PC-9 (cell line): ENCODE measurements around the gene TLE5. TPM values are rescaled to one million over a fixed set of nuclear protein-coding genes. Genes with fewer than 3 reads are reported as not detected.
A peak's percentile ranks its signal among the peaks of the same experiment; 100 is the strongest.

Experiments used
- BruUV-seq: library from RNA; stranded (reverse); fragments of 400-500 nt; replicated peaks from 2 replicates; lab custom pipeline; 2021; lab: Mats Ljungman, UMichigan
- CTCF ChIA-PET: fragments of 300-600 bp; sonication (Branson Sonifier 250); formaldehyde crosslinking; loops from one replicate; lab custom pipeline; 2022; ENCODE audit warnings: antibody characterized with exemption; lab: Charles Lee
- POLR2A ChIA-PET: fragments of 300-600 bp; sonication (Branson Sonifier 250); formaldehyde crosslinking; loops from one replicate; lab custom pipeline; 2022; ENCODE audit warnings: antibody characterized with exemption; ENCODE audit not compliant: unreplicated experiment; lab: Charles Lee
- DNase-seq, 2 experiments: peaks; one replicate each; pipeline versions ENCODE4 v3.0.0 to v3.0.0-alpha.2; 2015 to 2022; ENCODE audit warnings: mixed read lengths in 1 of 2
- H2AFZ ChIP-seq: fragments of 200-600 bp; sonication (generic); 2 replicates; pipeline ENCODE4 v1.8.1; 2017; ENCODE audit warnings: antibody characterized with exemption
- H3F3A ChIP-seq: fragments of 200-600 bp; sonication (generic); 2 replicates; pipeline ENCODE4 v1.8.1; 2017; ENCODE audit warnings: antibody characterized with exemption, mild to moderate bottlenecking, low read depth; ENCODE audit not compliant: insufficient read depth
- H3K27ac ChIP-seq: fragments of 200-600 bp; sonication (generic); 2 replicates; pipeline ENCODE4 v1.6.1; 2016; ENCODE audit warnings: mixed run types
- H3K27me3 ChIP-seq: fragments of 200-600 bp; sonication (generic); 2 replicates; pipeline ENCODE4 v1.6.1; 2016; ENCODE audit warnings: low read depth, mixed run types; ENCODE audit not compliant: insufficient read depth
- H3K36me3 ChIP-seq: fragments of 200-600 bp; sonication (generic); 2 replicates; pipeline ENCODE4 v1.6.1; 2016; ENCODE audit warnings: low read depth, mixed run types
- H3K4me1 ChIP-seq: fragments of 200-600 bp; sonication (generic); replicated peaks from 2 replicates; pipeline ENCODE4 v1.6.1; 2016; ENCODE audit warnings: mixed run types; ENCODE audit not compliant: insufficient read depth
- H3K4me2 ChIP-seq: fragments of 200-600 bp; sonication (generic); 2 replicates; pipeline ENCODE4 v1.6.1; 2017; ENCODE audit warnings: mixed run types
- H3K4me3 ChIP-seq: fragments of 200-600 bp; sonication (generic); 2 replicates; pipeline ENCODE4 v1.6.1; 2016; ENCODE audit warnings: mixed run types
- H3K79me2 ChIP-seq: fragments of 200-600 bp; sonication (generic); 2 replicates; pipeline ENCODE4 v1.6.1; 2017; ENCODE audit warnings: low read depth, mixed run types
- H3K9me2 ChIP-seq: fragments of 200-600 bp; sonication (generic); 2 replicates; pipeline ENCODE4 v1.8.1; 2017; ENCODE audit warnings: mild to moderate bottlenecking; ENCODE audit not compliant: insufficient read depth
- H3K9me3 ChIP-seq: fragments of 200-600 bp; sonication (generic); 2 replicates; pipeline ENCODE4 v1.8.1; 2016; ENCODE audit warnings: low read depth; ENCODE audit not compliant: insufficient read depth
- H4K20me1 ChIP-seq: fragments of 200-600 bp; sonication (generic); 2 replicates; pipeline ENCODE4 v1.8.1; 2017; ENCODE audit not compliant: insufficient read depth
- EZH2 ChIP-seq: fragments of 200-600 bp; sonication (generic); IDR thresholded peaks from 2 replicates; pipeline ENCODE4 v1.8.0; 2017; ENCODE audit warnings: antibody characterized with exemption, low read depth
- intact Hi-C: fragments of 100-400 bp; cut with micrococcal nuclease; formaldehyde crosslinking; loops from one replicate; pipeline ENCODE4 v1.10.0; 2022; ENCODE audit not compliant: unreplicated experiment
- total RNA-seq: library from RNA; stranded (reverse); gene quantifications from 2 replicates; pipeline ENCODE4 v1.2.3, GENCODE V29; 2021
- TF ChIP-seq, protein P1 (sequence below): fragments of 200-600 bp; sonication (generic); conservative IDR thresholded peaks from 2 replicates; pipeline ENCODE4 v1.6.1; 2017; ENCODE audit warnings: mixed run types, antibody characterized with exemption, mild to moderate bottlenecking, moderate library complexity

Gene TLE5
- total RNA-seq, 1 experiment from 2014 or later, result 217 TPM

DNA sequence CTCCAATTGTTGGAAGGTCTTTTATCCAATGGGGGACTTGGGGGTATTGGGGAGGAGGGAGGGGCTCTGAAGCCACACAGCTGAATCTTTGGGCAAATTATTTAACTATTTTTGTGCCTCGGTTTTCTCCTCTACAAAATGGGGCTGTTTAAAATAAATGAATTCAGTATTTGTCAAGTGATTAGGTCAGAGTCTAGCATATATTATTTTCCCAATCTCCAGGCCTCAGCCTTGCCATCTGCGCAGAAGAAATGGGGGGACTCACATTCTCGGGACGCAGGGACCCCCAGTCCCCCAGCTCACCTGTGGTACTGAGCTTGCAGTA lies 1.5 kb downstream of the TLE5 start:
- H3K27me3 ChIP-seq, result no peaks in the 10 kb centered on the region
- H3K27ac ChIP-seq, result no peak overlapping the region
- H3K9me2 ChIP-seq, result no peaks in the 10 kb centered on the region
- ChIA-PET CTCF (no interaction called here), POLR2A (no interaction called here)
- no peaks in the 10 kb centered on the region for H3K36me3 ChIP-seq
- peak overlapping the region; percentile 59; the same call in 1 of the 2 replicates for H3K4me3 ChIP-seq
- H3K79me2 ChIP-seq, result no peaks in the 10 kb centered on the region
- H3K4me2 ChIP-seq, result peak overlapping the region; percentile 66
- H2AFZ ChIP-seq, result no peak overlapping the region
- intact Hi-C loops, result no loop called here
- H3F3A ChIP-seq, result peaks cover 20% of the 10 kb centered on the region; the same call in 1 of the 2 replicates
- H4K20me1 ChIP-seq, result no peaks in the 10 kb centered on the region; the same call in 1 of the 2 replicates
- TF ChIP-seq, protein P1, sequence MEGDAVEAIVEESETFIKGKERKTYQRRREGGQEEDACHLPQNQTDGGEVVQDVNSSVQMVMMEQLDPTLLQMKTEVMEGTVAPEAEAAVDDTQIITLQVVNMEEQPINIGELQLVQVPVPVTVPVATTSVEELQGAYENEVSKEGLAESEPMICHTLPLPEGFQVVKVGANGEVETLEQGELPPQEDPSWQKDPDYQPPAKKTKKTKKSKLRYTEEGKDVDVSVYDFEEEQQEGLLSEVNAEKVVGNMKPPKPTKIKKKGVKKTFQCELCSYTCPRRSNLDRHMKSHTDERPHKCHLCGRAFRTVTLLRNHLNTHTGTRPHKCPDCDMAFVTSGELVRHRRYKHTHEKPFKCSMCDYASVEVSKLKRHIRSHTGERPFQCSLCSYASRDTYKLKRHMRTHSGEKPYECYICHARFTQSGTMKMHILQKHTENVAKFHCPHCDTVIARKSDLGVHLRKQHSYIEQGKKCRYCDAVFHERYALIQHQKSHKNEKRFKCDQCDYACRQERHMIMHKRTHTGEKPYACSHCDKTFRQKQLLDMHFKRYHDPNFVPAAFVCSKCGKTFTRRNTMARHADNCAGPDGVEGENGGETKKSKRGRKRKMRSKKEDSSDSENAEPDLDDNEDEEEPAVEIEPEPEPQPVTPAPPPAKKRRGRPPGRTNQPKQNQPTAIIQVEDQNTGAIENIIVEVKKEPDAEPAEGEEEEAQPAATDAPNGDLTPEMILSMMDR, result no peak
- no peak for TF ChIP-seq EZH2
- no peaks in the 10 kb centered on the region for H3K9me3 ChIP-seq
- no TSS peak for BruUV-seq
- peaks cover 2% of the 10 kb centered on the region for H3K4me1 ChIP-seq
- DNase-seq, result no peak

DNA sequence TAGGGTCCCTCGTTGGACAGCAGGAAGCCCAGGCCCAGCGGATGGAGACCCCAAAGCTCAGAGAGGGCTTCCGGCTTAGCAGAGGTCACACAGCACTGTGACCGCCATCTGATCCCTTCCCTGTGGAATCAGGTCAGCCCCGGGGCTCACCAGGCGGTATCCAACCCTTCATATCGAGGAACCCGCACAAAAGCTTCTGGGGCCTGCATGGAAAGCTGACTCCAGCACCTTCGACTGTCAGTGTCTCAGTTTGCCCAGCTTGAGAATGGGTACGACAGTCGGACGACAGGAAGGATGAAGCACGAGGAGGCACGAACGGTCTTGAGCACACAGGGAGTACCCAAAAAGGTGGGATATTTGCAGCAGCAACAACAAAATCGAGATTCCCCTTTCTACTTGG lies 2.6 kb downstream of the TLE5 start:
- H3K4me1 ChIP-seq, result peaks cover 12% of the 10 kb centered on the region
- H3K9me2 ChIP-seq, result no peaks in the 10 kb centered on the region
- no peak overlapping the region for H3K4me3 ChIP-seq
- ChIA-PET CTCF (no interaction called here), POLR2A (no interaction called here)
- H4K20me1 ChIP-seq, result no peaks in the 10 kb centered on the region; the same call in 1 of the 2 replicates
- TF ChIP-seq, protein P1, result no peak
- no peak for TF ChIP-seq EZH2
- intact Hi-C loops, result no loop called here
- H3K4me2 ChIP-seq, result no peak overlapping the region
- no peaks in the 10 kb centered on the region for H3K27me3 ChIP-seq
- peaks cover 31% of the 10 kb centered on the region; the same call in 1 of the 2 replicates for H3F3A ChIP-seq
- no TSS peak for BruUV-seq
- H3K36me3 ChIP-seq, result no peaks in the 10 kb centered on the region
- DNase-seq, result no peak
- H2AFZ ChIP-seq, result no peak overlapping the region
- no peaks in the 10 kb centered on the region for H3K79me2 ChIP-seq
- no peak overlapping the region for H3K27ac ChIP-seq
- no peaks in the 10 kb centered on the region for H3K9me3 ChIP-seq

- DNase-seq, result no peak
- BruUV-seq, result no TSS peak
- Histone ChIP-seq H4K20me1 (no peaks in the 10 kb centered on the region; the same call in 1 of the 2 replicates), H3K27me3 (no peaks in the 10 kb centered on the region), H3K4me1 (peaks cover 18% of the 10 kb centered on the region), H3K36me3 (no peaks in the 10 kb centered on the region), H3K9me2 (no peaks in the 10 kb centered on the region), H3F3A (peaks cover 36% of the 10 kb centered on the region; the same call in 1 of the 2 replicates), H3K4me3 (no peak overlapping the region), H3K4me2 (no peak overlapping the region), H3K79me2 (no peaks in the 10 kb centered on the region), H3K27ac (no peak overlapping the region), H3K9me3 (no peaks in the 10 kb centered on the region), H2AFZ (no peak overlapping the region)
- TF ChIP-seq, protein P1, result no peak
- no peak for TF ChIP-seq EZH2
- intact Hi-C loops, result no loop called here
- ChIA-PET POLR2A (interaction anchor here (0.6 kb wide), 1 partner anchor 43 kb away, joined by 5 read pairs; no protein-coding TSS in a partner anchor), CTCF (no interaction called here)
Observed at GRCh38 chr19:3058821-3059314, 3.4 kb downstream of the TLE5 start.
